Raji (cell line): ENCODE measurements around the gene CDK8.

Source experiments
- POLR2A ChIP-seq: IDR thresholded peaks from 2 replicates; pipeline ENCODE4 v1.6.1; 2011; ENCODE audit warnings: low read depth, low read length, control low read depth; ENCODE audit not compliant: insufficient read depth

The CDK8 gene

DNA sequence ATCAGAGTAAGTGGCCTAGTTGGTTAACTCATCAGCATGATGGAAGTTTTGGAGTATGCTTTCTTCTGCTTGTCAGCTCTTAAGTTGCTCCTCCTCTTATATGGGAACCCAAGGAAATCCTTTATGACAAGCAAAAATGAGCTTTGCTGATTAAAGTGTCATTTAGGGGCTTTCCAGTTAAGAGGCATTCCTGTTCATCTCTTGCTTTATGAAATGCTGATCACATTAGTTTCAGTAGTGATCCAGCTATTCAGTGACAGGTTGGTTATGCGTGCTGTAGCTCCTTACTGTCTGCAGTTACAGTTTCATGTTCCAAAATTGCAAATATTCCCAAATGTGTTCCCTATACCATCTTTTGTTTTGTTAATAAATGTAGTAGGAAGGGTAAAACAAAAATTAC, 146.6 kb downstream of the CDK8 start:
- TF ChIP-seq POLR2A = no peak

GRCh38 chr13:26401069-26401468, 147.1 kb downstream of the CDK8 start:
- TF ChIP-seq POLR2A = no peak

- TF ChIP-seq POLR2A = no peak
Observed at GRCh38 chr13:26401578-26402021, 147.7 kb downstream of the CDK8 start.

GRCh38 chr13:26406791-26407190, 152.9 kb downstream of the CDK8 start:
- TF ChIP-seq POLR2A = no peak

- no peak for TF ChIP-seq POLR2A
Observed at GRCh38 chr13:26411206-26411605, 157.3 kb downstream of the CDK8 start.

- no peak for TF ChIP-seq POLR2A
Observed at GRCh38 chr13:26412263-26412662, 158.3 kb downstream of the CDK8 start.

DNA sequence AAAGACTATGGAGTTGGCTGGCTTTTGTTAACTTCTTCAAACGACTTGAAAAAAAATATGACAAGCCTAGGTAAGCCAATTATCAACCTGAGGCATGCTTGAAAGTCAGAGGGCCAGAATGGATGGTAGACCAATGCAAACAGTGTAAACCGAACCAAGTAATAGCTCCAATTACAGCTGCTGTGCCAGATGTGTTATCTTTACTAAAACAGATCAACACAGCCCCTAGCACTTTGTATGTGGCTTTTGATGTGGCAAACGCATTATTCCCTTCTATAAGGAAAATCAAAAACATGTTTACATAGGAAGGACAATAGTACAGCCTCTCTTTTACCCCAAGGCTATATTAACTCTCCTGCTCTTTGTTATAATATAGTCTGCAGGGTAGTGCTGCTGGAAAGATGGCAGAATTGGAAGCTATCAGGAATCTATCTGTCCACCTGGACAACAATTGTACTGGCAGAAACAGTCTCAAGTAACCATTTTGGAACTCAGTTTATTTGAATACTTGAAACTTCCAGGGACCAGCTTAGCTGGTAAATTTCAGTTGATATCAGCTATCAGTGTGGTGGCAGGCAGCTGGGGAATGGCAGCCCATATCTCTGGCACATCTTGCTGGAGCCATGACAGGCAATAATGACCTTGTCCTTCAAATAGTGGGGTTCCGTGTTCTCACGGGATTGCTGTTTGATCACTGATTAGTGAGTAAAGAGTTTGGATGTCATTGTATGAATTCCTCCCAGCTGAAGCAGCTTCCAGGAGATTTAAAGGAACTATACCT, 159.2 kb downstream of the CDK8 start:
- no peak for TF ChIP-seq POLR2A

DNA sequence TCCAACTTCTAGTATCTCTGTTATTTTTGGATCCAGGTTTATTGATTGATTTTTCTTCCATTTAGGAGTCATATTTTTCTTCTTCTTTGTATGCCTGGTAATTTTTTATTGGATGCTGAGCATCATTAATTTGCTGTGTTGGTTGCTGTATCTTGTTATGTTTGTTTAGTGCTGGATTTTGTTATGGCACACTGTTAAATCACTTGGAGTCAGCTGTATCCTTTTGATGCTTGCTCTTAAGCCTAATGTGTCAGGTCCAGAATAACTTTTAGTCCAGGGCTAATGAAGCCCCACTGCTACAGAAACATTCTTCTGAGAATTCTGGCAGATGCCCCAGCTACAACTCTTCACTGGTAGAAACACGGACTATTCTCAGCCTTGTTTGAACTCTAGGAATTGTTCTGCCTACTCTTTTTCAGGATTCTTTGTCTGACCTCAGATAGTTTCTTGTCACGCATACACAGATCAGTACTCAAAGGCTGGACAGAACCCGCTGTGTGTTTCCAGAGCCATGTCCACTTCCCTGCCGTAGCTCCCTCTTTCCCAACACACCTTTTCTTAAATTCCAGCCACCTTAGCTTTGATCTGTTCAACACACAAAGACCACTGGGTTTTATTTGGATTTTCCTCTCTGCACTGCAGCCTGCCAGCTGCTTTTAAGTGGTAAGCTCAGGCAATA, 166.5 kb downstream of the CDK8 start:
- no peak for TF ChIP-seq POLR2A

GRCh38 chr13:26422036-26422435, 168.1 kb downstream of the CDK8 start:
- TF ChIP-seq POLR2A = no peak

DNA sequence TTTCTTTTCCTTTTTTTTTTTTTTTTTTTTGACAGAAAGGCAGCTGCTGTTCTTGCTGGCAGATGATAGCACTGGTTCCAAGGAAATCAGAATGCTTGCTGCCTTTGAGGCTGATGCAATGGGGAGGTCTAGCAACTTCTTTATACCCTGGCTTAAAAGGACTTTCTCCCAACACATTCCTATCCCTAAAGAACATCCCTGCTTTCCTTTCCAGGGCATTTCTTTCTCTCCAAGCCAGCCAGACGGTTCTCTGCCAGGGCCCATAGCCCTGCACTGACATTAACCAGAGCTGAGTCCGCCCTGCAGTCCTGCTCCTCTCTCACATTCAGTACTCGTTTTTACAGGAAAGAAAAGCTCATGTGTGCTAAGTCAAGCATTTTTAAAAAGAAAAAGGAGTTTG, 169.7 kb downstream of the CDK8 start:
- no peak for TF ChIP-seq POLR2A

DNA sequence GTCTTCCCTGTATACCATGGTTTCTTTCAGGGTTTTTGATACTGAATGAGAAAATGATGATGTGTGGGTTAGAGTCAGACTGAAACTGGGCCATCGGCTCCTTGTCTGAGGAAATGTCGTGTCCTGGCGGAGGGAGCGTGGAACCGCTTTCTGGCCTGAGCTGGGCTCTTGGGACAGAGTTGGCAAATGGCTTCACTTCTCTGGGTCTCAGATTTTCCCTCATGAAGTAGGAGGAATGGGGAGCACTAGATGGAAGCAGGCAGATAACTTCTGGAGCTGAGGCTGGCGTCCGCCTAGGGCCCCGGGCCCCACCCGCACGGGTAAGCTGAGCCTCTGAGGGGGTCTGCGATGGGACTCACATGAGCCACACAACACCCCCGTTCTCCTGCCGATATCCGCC, 170.3 kb downstream of the CDK8 start:
- TF ChIP-seq POLR2A = no peak

DNA sequence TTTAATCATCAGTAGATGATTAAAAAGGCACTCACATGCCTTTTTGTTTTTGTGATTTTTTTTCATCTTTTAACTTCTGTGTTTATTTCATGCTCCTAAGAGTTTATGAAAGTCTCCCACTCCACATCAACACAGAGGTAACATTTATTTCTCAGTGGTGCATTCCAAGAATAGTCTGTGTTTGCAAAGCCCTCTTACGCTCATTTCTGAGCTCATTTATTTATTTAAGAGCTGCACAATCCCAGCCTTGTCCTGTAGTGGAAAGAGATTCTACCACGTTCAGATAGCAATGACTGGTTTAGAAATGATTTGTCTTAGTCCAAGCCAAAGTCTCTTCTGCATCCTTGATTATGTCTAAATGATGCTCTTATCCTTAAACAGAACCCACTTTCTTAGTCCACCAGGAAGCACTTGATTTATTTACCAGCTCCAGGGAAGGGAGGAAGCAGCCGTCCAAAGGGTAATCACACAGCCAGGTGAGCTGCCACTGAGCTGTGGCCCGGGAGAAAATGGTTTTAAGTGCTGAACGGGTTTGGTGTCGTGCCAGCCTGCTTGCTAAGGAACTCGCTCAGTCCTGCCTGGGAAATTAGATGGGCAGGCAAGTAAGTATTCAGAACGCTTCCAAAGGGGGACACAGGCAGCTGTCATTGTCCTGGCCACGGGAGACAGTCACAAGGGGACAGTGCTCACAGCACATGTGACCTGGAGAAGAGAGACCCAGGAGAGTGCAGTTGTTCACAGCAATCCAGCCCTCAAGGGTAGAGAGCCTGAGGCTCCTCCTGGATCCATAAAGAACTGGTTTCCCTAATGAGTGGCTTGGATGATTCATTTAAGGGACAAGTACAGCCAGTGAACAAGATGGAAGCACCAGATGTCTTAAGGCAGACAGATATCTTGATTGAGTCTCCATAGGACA, 171.8 kb downstream of the CDK8 start:
- no peak for TF ChIP-seq POLR2A

- no peak for TF ChIP-seq POLR2A
Observed at GRCh38 chr13:26433776-26434175, 179.8 kb downstream of the CDK8 start.

DNA sequence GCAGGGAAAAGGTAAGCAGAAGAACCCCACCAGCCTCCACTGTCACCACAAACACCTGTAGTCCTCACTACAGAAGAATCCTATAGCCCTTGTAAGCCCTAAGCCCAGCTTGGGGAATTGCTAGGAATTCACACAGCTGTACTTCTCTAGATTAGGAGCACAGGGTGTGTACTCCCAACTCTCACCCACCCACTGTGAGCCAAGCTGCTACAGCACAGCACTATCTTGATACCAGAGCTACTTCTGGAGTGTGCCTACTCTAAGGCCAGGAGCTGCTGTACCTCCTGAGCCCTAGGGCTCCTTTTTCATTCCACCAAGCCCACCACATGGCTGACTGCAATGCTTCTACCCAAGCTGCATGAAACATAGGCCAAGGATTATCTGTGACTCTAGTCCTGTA, 181.2 kb downstream of the CDK8 start:
- TF ChIP-seq POLR2A = no peak

DNA sequence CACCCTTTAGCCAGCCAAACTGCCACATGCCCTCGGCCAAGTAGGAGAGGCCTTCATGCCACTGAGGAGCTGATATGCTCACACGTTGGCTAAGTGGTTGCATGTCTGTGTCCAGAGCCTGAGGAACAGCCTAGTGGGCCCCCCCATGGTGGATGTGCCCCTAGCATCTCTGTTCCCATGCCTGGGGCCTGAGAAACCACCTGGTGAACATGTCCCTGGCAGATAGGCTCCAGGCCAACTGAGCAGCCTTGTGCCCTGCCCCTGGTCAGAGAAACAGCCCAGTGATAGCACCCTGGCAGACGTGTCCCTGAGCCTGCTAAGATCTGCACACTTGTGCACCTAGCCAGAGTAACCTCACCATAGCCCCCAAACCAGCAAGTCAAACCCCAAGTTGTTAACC, 181.7 kb downstream of the CDK8 start:
- no peak for TF ChIP-seq POLR2A
